Bronchial epithelial cell (primary cell): ENCODE results near the gene WDR59. TPM values are rescaled to one million over a fixed set of nuclear protein-coding genes. Genes with fewer than 3 reads are reported as not detected.

Source experiments
- DNase-seq: peaks from one replicate; pipeline ENCODE4 v3.0.0-alpha.2; 2010; ENCODE audit warnings: low read depth
- FAIRE-seq: peaks from 2 replicates; lab custom pipeline; 2011; peaks lifted over from hg19 to GRCh38; lab: Jason Lieb, UNC
- H3K27me3 ChIP-seq: 2 replicates; pipeline ENCODE4 v1.5.1; 2011; ENCODE audit warnings: low read length; ENCODE audit not compliant: control insufficient read depth, insufficient read depth
- H3K36me3 ChIP-seq: 2 replicates; pipeline ENCODE4 v1.5.1; 2011; ENCODE audit warnings: low read length; ENCODE audit not compliant: control insufficient read depth, insufficient read depth
- H3K4me3 ChIP-seq: 2 replicates; pipeline ENCODE4 v1.5.1; 2011; ENCODE audit warnings: mild to moderate bottlenecking, low read depth, low read length, control low read depth
- CTCF ChIP-seq: IDR thresholded peaks from 2 replicates; pipeline ENCODE4 v1.5.1; 2011; ENCODE audit warnings: mild to moderate bottlenecking, moderate library complexity, low read length, control low read depth, inconsistent platforms; ENCODE audit not compliant: insufficient read depth, severe bottlenecking
- total RNA-seq: library from RNA; depleted of rRNA; stranded (reverse); fragments of >200 nt; gene quantifications from 2 replicates; pipeline ENCODE4 v1.2.1, GENCODE V29; 2014

WDR59 gene
- total RNA-seq, 1 donor from 2014 or later: 7.6 TPM

- H3K36me3 ChIP-seq: no peaks in the 10 kb centered on the region
- no peak for TF ChIP-seq CTCF
- no peaks in the 10 kb centered on the region for H3K27me3 ChIP-seq
- no peak for DNase-seq
- no peak for FAIRE-seq
- H3K4me3 ChIP-seq: no peak overlapping the region
Measured at GRCh38 chr16:75005697-75006096, 20.8 kb upstream of the WDR59 start.

DNA sequence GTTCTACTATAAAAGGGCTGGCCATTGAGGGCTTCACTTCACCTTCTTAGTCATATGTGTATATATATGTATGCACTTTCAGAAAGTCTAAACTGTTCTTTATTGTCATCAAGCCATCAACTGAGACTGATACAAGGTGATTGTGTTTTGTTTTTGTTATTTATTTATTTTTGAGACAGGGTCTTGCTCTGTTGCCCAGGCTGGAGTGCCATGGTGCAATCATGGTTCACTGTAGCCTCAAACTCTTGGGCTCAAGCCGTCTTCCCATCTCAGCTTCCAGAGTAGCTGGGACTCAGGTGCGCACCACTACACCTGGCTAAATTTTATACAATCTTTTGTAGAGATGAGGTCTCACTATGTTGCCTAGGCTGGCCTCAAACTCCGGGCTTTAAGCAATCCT lies 19.5 kb upstream of the WDR59 start:
- Histone ChIP-seq H3K36me3 (no peaks in the 10 kb centered on the region), H3K4me3 (no peak overlapping the region), H3K27me3 (no peaks in the 10 kb centered on the region)
- FAIRE-seq (no peak), DNase-seq (no peak)
- no peak for TF ChIP-seq CTCF

GRCh38 chr16:75003931-75004330 lies 19.0 kb upstream of the WDR59 start:
- TF ChIP-seq CTCF: no peak
- FAIRE-seq (no peak), DNase-seq (no peak)
- Histone ChIP-seq H3K4me3 (no peak overlapping the region), H3K27me3 (no peaks in the 10 kb centered on the region), H3K36me3 (no peaks in the 10 kb centered on the region)

- no peak for TF ChIP-seq CTCF
- H3K4me3 ChIP-seq: no peak overlapping the region
- DNase-seq (no peak), FAIRE-seq (no peak)
- no peaks in the 10 kb centered on the region for H3K36me3 ChIP-seq
- H3K27me3 ChIP-seq: no peaks in the 10 kb centered on the region
Measured at GRCh38 chr16:75002474-75002873, 17.6 kb upstream of the WDR59 start.

- no peaks in the 10 kb centered on the region for H3K36me3 ChIP-seq
- no peaks in the 10 kb centered on the region for H3K27me3 ChIP-seq
- no peak for TF ChIP-seq CTCF
- H3K4me3 ChIP-seq: peak overlapping the region; percentile 54
- DNase-seq: no peak
- no peak for FAIRE-seq
Measured at GRCh38 chr16:75000481-75001081, 15.7 kb upstream of the WDR59 start.
